Ecto neural progenitor cell (in vitro differentiated cells): ENCODE results near the gene ELOVL7.
"Not testable (repeated sequence)": the region's sequence is repeated elsewhere in the genome, so short reads cannot be mapped to it uniquely, and the experiment has no call there.

Experiments used
- DNase-seq: peaks from one replicate; pipeline ENCODE4 v3.0.0-alpha.2; 2018; ENCODE audit warnings: low spot score

ELOVL7 gene

DNA sequence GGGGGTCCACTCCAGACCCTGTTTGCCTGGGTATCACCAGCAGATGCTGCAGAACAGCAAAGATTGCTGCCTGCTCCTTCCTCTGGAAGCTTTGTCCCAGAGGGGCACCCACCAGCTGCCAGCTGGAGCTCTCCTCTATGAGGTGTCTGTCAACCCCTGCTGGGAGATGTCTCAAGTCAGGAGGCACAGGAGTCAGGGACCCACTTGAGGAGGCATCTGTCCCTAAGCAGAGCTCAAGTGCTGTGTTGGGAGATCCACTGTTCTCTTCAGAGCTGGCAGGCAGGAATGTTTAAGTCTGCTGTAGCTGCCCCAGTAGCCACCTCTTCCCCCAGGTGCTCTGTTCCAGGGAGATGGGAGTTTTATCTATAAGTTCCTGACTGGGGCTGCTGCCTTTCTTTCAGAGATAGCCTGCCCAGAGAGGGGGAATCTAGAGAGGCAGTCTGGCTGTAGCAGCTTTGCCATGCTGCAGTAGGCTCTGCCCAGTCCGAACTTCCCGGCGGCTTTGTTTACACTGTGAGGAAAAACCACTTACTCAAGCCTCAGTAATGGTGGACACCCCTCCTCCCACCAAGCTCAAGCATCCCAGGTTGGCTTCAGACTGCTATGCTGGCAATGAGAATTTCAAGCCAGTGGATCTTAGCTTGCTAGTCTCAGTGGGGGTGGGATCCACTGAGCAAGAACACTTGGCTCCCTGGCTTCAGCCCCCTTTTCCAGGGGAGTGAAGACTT lies 128.7 kb downstream of the ELOVL7 start:
- not testable (repeated sequence) for DNase-seq

DNA sequence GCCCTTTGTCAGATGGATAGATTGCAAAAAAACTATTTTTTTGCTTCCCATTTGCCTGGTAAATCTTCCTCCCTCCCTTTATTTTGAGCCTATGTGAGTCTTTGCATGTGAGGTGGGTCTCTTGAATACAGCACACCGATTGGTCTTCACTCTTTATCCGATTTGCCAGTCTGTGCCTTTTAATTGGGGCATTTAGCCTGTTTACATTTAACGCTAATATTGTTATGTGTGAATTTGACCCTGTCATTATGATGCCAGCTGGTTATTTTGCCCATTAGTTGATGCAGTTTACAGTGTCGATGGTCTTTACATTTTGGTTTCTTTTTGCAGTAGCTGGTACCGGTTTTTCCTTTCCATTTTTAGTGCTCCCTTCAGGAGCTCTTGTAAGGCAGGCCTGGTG lies 131.1 kb downstream of the ELOVL7 start:
- DNase-seq: no peak

DNA sequence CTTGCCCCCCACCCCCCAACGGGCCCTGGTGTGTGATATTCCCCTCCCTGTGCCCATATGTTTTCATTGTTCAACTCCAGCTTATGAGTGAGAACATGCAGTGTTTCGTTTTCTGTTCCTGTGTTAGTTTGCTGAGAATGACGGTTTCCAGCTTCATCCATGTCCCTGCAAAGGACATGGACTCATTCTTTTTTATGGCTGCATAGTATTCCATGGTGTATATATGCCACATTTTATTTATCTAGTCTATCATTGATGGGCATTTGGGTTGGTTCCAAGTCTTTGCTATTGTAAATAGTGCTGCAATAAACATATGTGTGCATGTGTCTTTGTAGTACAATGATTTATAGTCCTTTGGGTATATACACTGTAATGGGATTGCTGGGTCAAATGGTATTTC lies 132.2 kb downstream of the ELOVL7 start:
- DNase-seq: not testable (repeated sequence)

DNA sequence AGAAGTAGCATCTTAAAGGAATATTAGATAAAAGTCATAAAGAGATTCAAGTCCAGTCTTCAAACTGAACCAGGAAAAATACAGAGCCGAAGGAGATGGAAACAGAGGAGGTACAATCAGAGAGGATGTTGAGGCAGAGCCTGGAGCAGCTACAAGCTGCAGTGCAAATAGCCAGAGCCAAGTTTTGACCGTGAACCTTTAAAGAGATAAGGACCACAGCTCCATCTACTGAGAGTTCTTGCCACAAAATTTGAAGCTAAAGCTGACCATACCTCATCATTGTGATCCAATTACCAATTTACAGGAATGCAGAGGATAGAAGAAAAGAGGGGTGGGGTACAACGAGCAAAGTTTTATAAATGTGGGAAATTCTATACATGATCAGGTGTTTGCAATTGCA lies 133.7 kb downstream of the ELOVL7 start:
- no peak for DNase-seq

DNA sequence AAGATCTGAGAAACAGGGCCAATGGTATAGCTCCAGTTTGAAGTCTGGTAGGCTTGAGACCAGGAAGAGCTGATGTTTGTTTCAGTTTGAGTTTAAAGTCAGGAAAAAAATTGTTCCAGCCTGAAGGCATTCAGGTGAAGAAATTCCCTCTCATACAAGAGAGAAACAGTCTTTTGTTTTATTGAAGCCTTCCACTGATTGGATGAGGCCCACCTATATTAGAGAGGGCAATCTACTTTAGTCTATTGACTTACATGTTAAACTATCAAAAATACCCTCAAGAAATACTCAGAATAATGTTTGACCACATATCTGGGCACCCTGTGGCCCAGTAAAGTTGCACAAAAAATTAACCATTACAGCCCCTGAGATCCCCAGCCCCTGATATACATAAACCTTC lies 138.9 kb downstream of the ELOVL7 start:
- DNase-seq: no peak

DNA sequence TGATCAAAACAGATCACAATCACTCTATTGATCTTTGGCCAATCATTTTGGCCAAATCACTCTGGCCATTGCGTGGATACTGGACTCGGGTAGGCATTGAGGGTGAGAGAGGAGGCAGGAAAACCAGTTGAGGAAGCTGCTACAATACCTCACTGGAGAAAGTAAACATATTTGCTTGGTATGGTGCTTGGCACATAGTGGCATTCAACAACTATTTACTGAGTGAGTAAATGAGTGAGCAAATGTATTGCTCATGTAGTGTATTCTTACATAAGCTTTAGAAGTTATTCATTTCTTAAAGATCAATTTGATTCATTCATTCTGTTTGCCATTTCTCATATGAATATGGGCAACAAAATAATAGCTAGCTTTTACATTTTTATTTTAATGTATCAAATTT lies 140.1 kb downstream of the ELOVL7 start:
- DNase-seq: no peak
